Measurements from ENCODE around the gene ENKUR.

DNA sequence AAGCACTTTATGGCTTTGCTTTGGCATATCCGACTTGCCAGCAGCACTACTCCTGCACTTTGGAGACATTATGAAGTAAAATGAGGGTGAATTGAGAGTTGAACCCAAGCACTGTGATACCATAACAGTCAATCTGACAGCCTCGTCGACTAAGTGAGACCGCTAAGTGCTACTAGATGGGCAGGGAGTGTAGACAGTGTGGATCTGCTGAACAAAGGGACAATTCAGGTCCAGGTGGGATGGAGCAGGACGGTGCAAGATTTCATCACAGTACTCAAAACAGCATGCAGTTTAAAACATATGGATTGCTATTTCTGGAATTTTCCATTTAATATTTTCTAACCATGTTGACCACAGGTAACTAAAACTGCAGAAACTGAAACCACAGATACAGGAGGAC is 42.8 kb downstream of the ENKUR start:
- TF ChIP-seq, protein P1, sequence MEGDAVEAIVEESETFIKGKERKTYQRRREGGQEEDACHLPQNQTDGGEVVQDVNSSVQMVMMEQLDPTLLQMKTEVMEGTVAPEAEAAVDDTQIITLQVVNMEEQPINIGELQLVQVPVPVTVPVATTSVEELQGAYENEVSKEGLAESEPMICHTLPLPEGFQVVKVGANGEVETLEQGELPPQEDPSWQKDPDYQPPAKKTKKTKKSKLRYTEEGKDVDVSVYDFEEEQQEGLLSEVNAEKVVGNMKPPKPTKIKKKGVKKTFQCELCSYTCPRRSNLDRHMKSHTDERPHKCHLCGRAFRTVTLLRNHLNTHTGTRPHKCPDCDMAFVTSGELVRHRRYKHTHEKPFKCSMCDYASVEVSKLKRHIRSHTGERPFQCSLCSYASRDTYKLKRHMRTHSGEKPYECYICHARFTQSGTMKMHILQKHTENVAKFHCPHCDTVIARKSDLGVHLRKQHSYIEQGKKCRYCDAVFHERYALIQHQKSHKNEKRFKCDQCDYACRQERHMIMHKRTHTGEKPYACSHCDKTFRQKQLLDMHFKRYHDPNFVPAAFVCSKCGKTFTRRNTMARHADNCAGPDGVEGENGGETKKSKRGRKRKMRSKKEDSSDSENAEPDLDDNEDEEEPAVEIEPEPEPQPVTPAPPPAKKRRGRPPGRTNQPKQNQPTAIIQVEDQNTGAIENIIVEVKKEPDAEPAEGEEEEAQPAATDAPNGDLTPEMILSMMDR (IDR thresholded peaks at IDR 0.05; ENCODE audit: low read depth, low read length, missing input control), result no peak
- TF ChIP-seq RAD21 (IDR thresholded peaks at IDR 0.05), result no peak
- TF ChIP-seq YY1 (IDR thresholded peaks at IDR 0.05), result no peak
- no peak for TF ChIP-seq GABPA (IDR thresholded peaks at IDR 0.05 in 1 of 2, conservative IDR thresholded peaks at IDR 0.05 in 1 of 2)
- TF ChIP-seq, protein P2, sequence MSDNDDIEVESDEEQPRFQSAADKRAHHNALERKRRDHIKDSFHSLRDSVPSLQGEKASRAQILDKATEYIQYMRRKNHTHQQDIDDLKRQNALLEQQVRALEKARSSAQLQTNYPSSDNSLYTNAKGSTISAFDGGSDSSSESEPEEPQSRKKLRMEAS (IDR thresholded peaks at IDR 0.05), result no peak
- no peak for TF ChIP-seq REST (IDR thresholded peaks at IDR 0.05)
- TF ChIP-seq FOXA1 (IDR thresholded peaks at IDR 0.05), result no peak
- no peak for TF ChIP-seq HNF4G (IDR thresholded peaks at IDR 0.05)
- TF ChIP-seq EGR1 (IDR thresholded peaks at IDR 0.05; ENCODE audit: low read depth in 2 of 2), result no peak
- TF ChIP-seq TAF1 (conservative IDR thresholded peaks at IDR 0.05), result no peak
- no peak for TF ChIP-seq HNF4A (conservative IDR thresholded peaks at IDR 0.05)
- TF ChIP-seq, protein P3, sequence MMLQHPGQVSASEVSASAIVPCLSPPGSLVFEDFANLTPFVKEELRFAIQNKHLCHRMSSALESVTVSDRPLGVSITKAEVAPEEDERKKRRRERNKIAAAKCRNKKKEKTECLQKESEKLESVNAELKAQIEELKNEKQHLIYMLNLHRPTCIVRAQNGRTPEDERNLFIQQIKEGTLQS (IDR thresholded peaks at IDR 0.05), result no peak

Data from liver (tissue), 3 donors.